Neuronal stem cell (in vitro differentiated cells): ENCODE results near the gene TTC38.

ENCODE experiments used
- DNase-seq: peaks from one replicate; pipeline ENCODE4 v3.0.0-alpha.2; 2013; ENCODE audit warnings: low spot score
- H2AFZ ChIP-seq: one replicate; pipeline ENCODE4 v1.6.1; 2013; ENCODE audit warnings: mild to moderate bottlenecking, low read length, inconsistent platforms
- H2AK5ac ChIP-seq: 2 replicates; pipeline ENCODE4 v1.6.1; 2013; ENCODE audit warnings: low read depth, mild to moderate bottlenecking, inconsistent platforms, low read length, moderate library complexity, mixed read lengths
- H2BK120ac ChIP-seq: 2 replicates; pipeline ENCODE4 v1.6.1; 2013; ENCODE audit warnings: low read depth, mild to moderate bottlenecking, inconsistent platforms, low read length, moderate library complexity, mixed read lengths
- H2BK12ac ChIP-seq: one replicate; pipeline ENCODE4 v1.6.1; 2013; ENCODE audit warnings: low read length, inconsistent platforms
- H2BK15ac ChIP-seq: 2 replicates; pipeline ENCODE4 v1.6.1; 2013; ENCODE audit warnings: mild to moderate bottlenecking, low read length, inconsistent platforms, mixed read lengths
- H2BK5ac ChIP-seq: one replicate; pipeline ENCODE4 v1.6.1; 2013; ENCODE audit warnings: inconsistent platforms, mild to moderate bottlenecking, low read length, moderate library complexity
- H3K14ac ChIP-seq: one replicate; pipeline ENCODE4 v1.6.1; 2013; ENCODE audit warnings: low read length, inconsistent platforms
- H3K18ac ChIP-seq: 2 replicates; pipeline ENCODE4 v1.6.1; 2013; ENCODE audit warnings: low read length, inconsistent platforms
- H3K23ac ChIP-seq: 2 replicates; pipeline ENCODE4 v1.6.1; 2013; ENCODE audit warnings: low read depth, mild to moderate bottlenecking, mixed read lengths, low read length, inconsistent platforms; ENCODE audit not compliant: poor library complexity
- H3K27ac ChIP-seq: replicated peaks from 3 replicates; pipeline ENCODE4 v1.5.1; 2013; ENCODE audit warnings: low read length, inconsistent platforms
- H3K27me3 ChIP-seq, 3 experiments: 2 replicates each; pipeline ENCODE4 v1.6.1; 2013; ENCODE audit warnings: low read length in 3 of 3, mild to moderate bottlenecking in 2 of 3, inconsistent platforms in 1 of 3, low read depth in 1 of 3, mixed read lengths in 1 of 3, moderate library complexity in 1 of 3; ENCODE audit not compliant: control insufficient read depth in 3 of 3, insufficient read depth in 3 of 3
- H3K36me3 ChIP-seq, 2 donors: replicated peaks in 1 of 2; 2 replicates each; pipeline ENCODE4 v1.6.1; 2013; ENCODE audit warnings: low read length in 2 of 2; ENCODE audit not compliant: control insufficient read depth in 2 of 2, insufficient read depth in 2 of 2
- H3K4ac ChIP-seq: 2 replicates; pipeline ENCODE4 v1.6.1; 2013; ENCODE audit warnings: inconsistent platforms, mild to moderate bottlenecking, low read length, moderate library complexity
- H3K4me1 ChIP-seq, 2 donors: 1 replicate in 1 of 2; 2 replicates in 1 of 2; pipeline ENCODE4 v1.6.1; 2013; ENCODE audit warnings: low read length in 2 of 2, low read depth in 1 of 2; ENCODE audit not compliant: control insufficient read depth in 2 of 2, insufficient read depth in 1 of 2
- H3K4me2 ChIP-seq: one replicate; pipeline ENCODE4 v1.6.1; 2013; ENCODE audit warnings: mild to moderate bottlenecking, low read length, inconsistent platforms; ENCODE audit not compliant: insufficient read depth, poor library complexity, severe bottlenecking
- H3K4me3 ChIP-seq, 2 donors: 2 replicates each; pipeline ENCODE4 v1.5.1; 2013; ENCODE audit warnings: low read length in 2 of 2, mild to moderate bottlenecking in 2 of 2, inconsistent platforms in 1 of 2, moderate library complexity in 1 of 2
- H3K79me1 ChIP-seq: one replicate; pipeline ENCODE4 v1.6.1; 2013; ENCODE audit warnings: low read depth, mild to moderate bottlenecking, inconsistent platforms, low read length, moderate library complexity
- H3K9ac ChIP-seq: one replicate; pipeline ENCODE4 v1.6.1; 2013; ENCODE audit warnings: mild to moderate bottlenecking, low read depth, low read length, inconsistent platforms; ENCODE audit not compliant: poor library complexity
- H3K9me3 ChIP-seq, 2 donors: replicated peaks in 1 of 2; 2 replicates each; pipeline versions ENCODE3 to v1.6.1; 2013; ENCODE audit warnings: low read length in 2 of 2, mild to moderate bottlenecking in 2 of 2, inconsistent platforms in 1 of 2, low read depth in 1 of 2, mixed read lengths in 1 of 2, moderate library complexity in 1 of 2; ENCODE audit not compliant: control insufficient read depth in 2 of 2, insufficient read depth in 1 of 2
- H4K8ac ChIP-seq: one replicate; pipeline ENCODE4 v1.6.1; 2013; ENCODE audit warnings: low read depth, mild to moderate bottlenecking, inconsistent platforms, low read length, moderate library complexity
- H4K91ac ChIP-seq: one replicate; pipeline ENCODE4 v1.6.1; 2013; ENCODE audit warnings: low read length, low read depth, mild to moderate bottlenecking, inconsistent platforms; ENCODE audit not compliant: poor library complexity
- WGBS, 2 donors: extraction: QIAGEN DNeasy Blood & Tissue Kit; methylation state at CpG; one replicate each; pipeline ENCODE4 v1.1.7; 2013; ENCODE audit warnings: missing lambda C conversion rate in 2 of 2, mixed read lengths in 1 of 2; ENCODE audit not compliant: insufficient read length in 2 of 2, insufficient replicate concordance in 1 of 2; ENCODE audit errors: extremely low coverage in 2 of 2; 5-methylcytosine and 5-hydroxymethylcytosine counted together

Gene TTC38

DNA sequence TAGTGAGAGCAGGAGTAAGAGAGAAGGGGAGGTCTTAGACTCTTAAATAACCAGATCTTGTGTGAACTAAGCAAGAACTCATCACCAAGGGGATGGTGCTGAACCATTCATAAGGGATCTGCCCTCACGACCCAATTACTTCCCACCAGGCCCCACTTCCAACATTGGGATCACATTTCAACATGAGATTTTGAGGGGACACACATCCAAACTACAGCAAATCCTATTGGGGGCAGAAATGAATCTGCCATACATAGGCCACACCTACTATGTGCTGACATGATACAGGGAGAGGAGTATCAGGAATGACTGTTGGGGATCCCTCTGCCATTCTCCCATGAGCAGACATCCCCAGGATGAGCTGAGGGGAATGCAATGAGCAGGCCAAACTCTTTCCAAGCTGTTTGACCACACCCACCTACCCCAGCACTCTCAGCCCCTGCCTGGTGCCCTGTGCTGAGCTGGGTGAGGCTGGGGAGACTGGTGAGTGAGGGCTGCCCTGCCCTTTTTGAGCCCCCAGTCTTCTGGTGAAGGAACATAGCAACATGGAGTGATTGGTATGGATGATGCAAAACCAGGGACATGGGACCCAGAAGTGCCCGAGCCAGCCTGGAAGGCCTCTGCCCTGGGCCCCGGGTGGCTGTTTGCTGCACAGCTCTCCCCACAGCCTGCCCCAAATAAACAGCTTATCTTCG lies 27.6 kb downstream of the TTC38 start:
- H3K18ac ChIP-seq, result no peak overlapping the region
- peak overlapping the region; percentile 75 for H4K8ac ChIP-seq
- H3K4me3 ChIP-seq, result peak overlapping the region; percentile 23 to 90
- H3K79me1 ChIP-seq, result no peaks in the 10 kb centered on the region
- H2AK5ac ChIP-seq, result peak overlapping the region; percentile 22
- H2BK12ac ChIP-seq, result no peak overlapping the region
- no peak overlapping the region for H2BK5ac ChIP-seq
- no peaks in the 10 kb centered on the region for H3K9me3 ChIP-seq
- no CpG with 5 or more reads among the region's 4 CpGs for WGBS, 2 donors
- no peak overlapping the region for H3K23ac ChIP-seq
- H3K4me2 ChIP-seq, result no peak overlapping the region
- H2BK15ac ChIP-seq, result no peak overlapping the region
- peak overlapping the region; percentile 15 for H3K9ac ChIP-seq
- H2AFZ ChIP-seq, result peak overlapping the region; percentile 92
- H3K36me3 ChIP-seq, result peaks cover 18 to 45% of the 10 kb centered on the region in 2 donors
- peaks cover 10 to 15% of the 10 kb centered on the region in 2 donors for H3K4me1 ChIP-seq
- no peaks in the 10 kb centered on the region for H3K27me3 ChIP-seq
- H4K91ac ChIP-seq, result no peak overlapping the region
- DNase-seq, result no peak
- H3K4ac ChIP-seq, result no peak overlapping the region
- H2BK120ac ChIP-seq, result no peak overlapping the region
- no peak overlapping the region for H3K14ac ChIP-seq
- no peak overlapping the region for H3K27ac ChIP-seq

- Histone ChIP-seq H4K91ac (no peak within 1 kb of the TSS), H3K27me3 (no peaks in the 10 kb centered on the region), H3K9ac (peak within 1 kb of the TSS; percentile 82), H2AFZ (peak within 1 kb of the TSS; percentile 92), H3K79me1 (no peaks in the 10 kb centered on the region), H3K18ac (peak within 1 kb of the TSS; percentile 90), H3K27ac (peak within 1 kb of the TSS; percentile 62), H3K4ac (no peak within 1 kb of the TSS), H2BK12ac (no peak within 1 kb of the TSS), H4K8ac (no peak within 1 kb of the TSS), H2AK5ac (no peak within 1 kb of the TSS), H3K9me3 (no peaks in the 10 kb centered on the region), H3K23ac (no peak within 1 kb of the TSS), H3K36me3 (peaks cover 23 to 50% of the 10 kb centered on the region in 2 donors), H3K4me1 (peaks cover 10 to 15% of the 10 kb centered on the region in 2 donors), H3K4me3 (peak within 1 kb of the TSS; percentile 84 to 90), H3K4me2 (peak within 1 kb of the TSS; percentile 83), H2BK15ac (no peak within 1 kb of the TSS), H2BK5ac (no peak within 1 kb of the TSS), H2BK120ac (no peak within 1 kb of the TSS), H3K14ac (no peak within 1 kb of the TSS)
- DNase-seq, result peak; percentile 98
- WGBS, 2 donors, result no CpG with 5 or more reads among the region's 76 CpGs
These were observed 28.7 kb downstream of the TTC38 start, which contains the start of gene GTSE1 for GRCh38 chr22:46296257-46297150. Gene GTSE1 (plus strand): TSS chr22:46296870. CDS start chr22:46297401, 531 bp downstream.

DNA sequence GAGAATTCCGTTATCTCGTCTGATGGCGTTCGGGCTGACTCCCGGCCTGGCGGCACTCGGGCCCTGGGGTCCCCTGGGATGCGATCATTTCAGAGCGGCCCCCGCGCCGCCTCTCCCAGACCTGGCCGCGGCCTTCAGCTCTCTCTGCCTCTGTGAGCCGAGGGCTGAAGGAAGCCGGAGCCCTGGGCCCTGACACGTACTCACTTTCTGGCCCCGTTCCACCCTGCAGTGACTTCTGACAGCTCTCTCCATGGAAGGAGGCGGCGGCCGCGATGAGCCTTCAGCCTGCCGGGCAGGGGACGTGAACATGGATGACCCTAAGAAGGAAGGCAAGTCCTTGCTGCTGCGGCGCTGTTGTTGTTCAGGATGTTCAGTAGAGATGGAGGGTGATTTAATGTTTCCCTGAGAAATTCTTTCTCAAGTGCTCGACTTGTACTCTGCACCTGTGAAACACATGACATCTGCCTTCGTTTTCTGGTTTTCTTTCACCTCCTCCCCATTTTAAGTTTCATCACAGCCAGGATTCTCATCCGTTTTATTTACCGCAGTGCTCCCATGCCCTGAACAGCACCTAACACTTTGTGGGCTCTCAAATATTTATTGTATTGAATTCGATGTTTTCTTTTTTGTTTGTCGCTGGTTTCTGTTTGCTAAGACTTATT lies 29.5 kb downstream of the TTC38 start:
- no peak overlapping the region for H3K14ac ChIP-seq
- H2BK120ac ChIP-seq, result no peak overlapping the region
- peaks cover 22 to 52% of the 10 kb centered on the region in 2 donors for H3K36me3 ChIP-seq
- H2BK12ac ChIP-seq, result no peak overlapping the region
- H3K27ac ChIP-seq, result peak overlapping the region; percentile 62
- DNase-seq, result no peak
- no CpG with 5 or more reads among the region's 32 CpGs for WGBS, 2 donors
- H3K4me1 ChIP-seq, result peaks cover 10 to 15% of the 10 kb centered on the region in 2 donors
- no peak overlapping the region for H3K4ac ChIP-seq
- H3K79me1 ChIP-seq, result no peaks in the 10 kb centered on the region
- peak overlapping the region; percentile 92 for H2AFZ ChIP-seq
- H3K4me3 ChIP-seq, result peak overlapping the region; percentile 84 to 90
- peak overlapping the region; percentile 67 for H3K4me2 ChIP-seq
- H4K91ac ChIP-seq, result no peak overlapping the region
- H2AK5ac ChIP-seq, result no peak overlapping the region
- peak overlapping the region; percentile 90 for H3K18ac ChIP-seq
- no peak overlapping the region for H2BK15ac ChIP-seq
- H2BK5ac ChIP-seq, result no peak overlapping the region
- H3K9ac ChIP-seq, result peak overlapping the region; percentile 82
- no peak overlapping the region for H4K8ac ChIP-seq
- H3K9me3 ChIP-seq, result no peaks in the 10 kb centered on the region
- H3K23ac ChIP-seq, result no peak overlapping the region
- no peaks in the 10 kb centered on the region for H3K27me3 ChIP-seq
